Upper lobe of left lung (tissue), 6 donors: Measurements from ENCODE around the gene WDR11. TPM values are rescaled to one million over a fixed set of nuclear protein-coding genes. Genes with fewer than 3 reads are reported as not detected.

ENCODE experiments used
- ATAC-seq, 2 donors: fragments of 200-7000 bp; cut with Tn5 transposase; one replicate each; pipeline ENCODE4 v1.9.1; 2022; ENCODE audit warnings: mild to moderate bottlenecking in 2 of 2, moderate library complexity in 2 of 2; ENCODE audit not compliant: low FRiP score in 2 of 2
- DNase-seq, 2 donors: peaks; one replicate each; pipeline ENCODE4 v3.0.0-alpha.2; 2019 to 2020
- H3K27ac ChIP-seq, 4 donors: fragments of 200-600 bp; sonication (generic); one replicate each; pipeline ENCODE4 v1.5.1; 2016 to 2019
- H3K27me3 ChIP-seq, 4 donors: fragments of 200-600 bp; sonication (generic); one replicate each; pipeline ENCODE4 v1.5.1; 2017 to 2019
- H3K36me3 ChIP-seq, 4 donors: fragments of 200-600 bp; sonication (generic); one replicate each; pipeline ENCODE4 v1.5.1; 2016 to 2019
- H3K4me1 ChIP-seq, 4 donors: fragments of 200-600 bp; sonication (generic); one replicate each; pipeline ENCODE4 v1.5.1; 2018 to 2019
- H3K4me3 ChIP-seq, 4 donors: fragments of 200-600 bp; sonication (generic); one replicate each; pipeline ENCODE4 v1.5.1; 2017 to 2019; ENCODE audit warnings: mild to moderate bottlenecking in 2 of 4, moderate library complexity in 1 of 4
- H3K9me3 ChIP-seq, 4 donors: fragments of 200-600 bp; sonication (generic); one replicate each; pipeline ENCODE4 v1.5.1; 2018 to 2019
- CTCF ChIP-seq, 6 experiments: fragments of 450-650 bp in 4 of 6; fragments of 200-600 bp in 2 of 6; sonication (generic) in 2 of 6; IDR thresholded peaks; one replicate each; pipeline ENCODE4 v1.5.1; 2016 to 2019; ENCODE audit warnings: antibody characterized with exemption in 6 of 6
- EP300 ChIP-seq, 4 donors: sonication (generic); formaldehyde crosslinking; IDR thresholded peaks; one replicate each; pipeline ENCODE4 v1.5.1; 2017; ENCODE audit warnings: antibody characterized with exemption in 4 of 4, control low read depth in 2 of 4
- POLR2A ChIP-seq, 4 donors: fragments of 450-650 bp; IDR thresholded peaks; one replicate each; pipeline ENCODE4 v1.5.1; 2016 to 2017; ENCODE audit warnings: antibody characterized with exemption in 4 of 4, mild to moderate bottlenecking in 2 of 4
- POLR2AphosphoS5 ChIP-seq, 2 donors: sonication (generic); formaldehyde crosslinking; IDR thresholded peaks; one replicate each; pipeline ENCODE4 v1.5.1; 2017; ENCODE audit warnings: antibody characterized with exemption in 2 of 2
- WGBS, 2 donors: methylation state at CpG; one replicate each; pipeline ENCODE4 v1.1.5; 2017 to 2018; 5-methylcytosine and 5-hydroxymethylcytosine counted together
- total RNA-seq, 6 donors: library from RNA; depleted of rRNA in 4 of 6; stranded (reverse); fragments of >200 nt in 4 of 6; gene quantifications; one replicate each; pipeline versions ENCODE4 v1.1.0 to v1.2.1, GENCODE V29; 2016 to 2021
- donor health status: DM: no; HTN: no; CAD: no; lungs with moderate emphysema.
- donor health status: DM: no; HTN: yes; CAD: no; lungs with severe emphysema.

The WDR11 gene
- total RNA-seq, 6 donors from 2014 or later, result 35.6 to 69.1 (median 40.4) TPM

- no peaks in the 10 kb centered on the region for H3K4me1 ChIP-seq
- no peak overlapping the region for H3K27ac ChIP-seq
- H3K4me3 ChIP-seq, result no peak overlapping the region
- WGBS, 2 donors, result 53 to 54% methylated on average over 9 of the region's 9 CpGs
- TF ChIP-seq POLR2A (IDR thresholded peaks at IDR 0.05) (no peak), CTCF (IDR thresholded peaks at IDR 0.05) (peak in 4 of 6 experiments; percentile 21 to 49 (median 32))
- no peaks in the 10 kb centered on the region for H3K27me3 ChIP-seq
- DNase-seq (peak in 1 of 2 donors; percentile 25), ATAC-seq (no peak)
- H3K36me3 ChIP-seq, result no peaks in the 10 kb centered on the region
- no peaks in the 10 kb centered on the region for H3K9me3 ChIP-seq
Measured at GRCh38 chr10:120824881-120825309, 26.3 kb upstream of the WDR11 start.

- H3K4me1 ChIP-seq, result no peaks in the 10 kb centered on the region
- no peaks in the 10 kb centered on the region for H3K36me3 ChIP-seq
- no peak overlapping the region for H3K27ac ChIP-seq
- 43 to 44% methylated on average over 3 of the region's 3 CpGs for WGBS, 2 donors
- no peak for DNase-seq
- ATAC-seq, result peak in 1 of 2 donors; percentile 31
- H3K9me3 ChIP-seq, result no peaks in the 10 kb centered on the region
- TF ChIP-seq POLR2AphosphoS5 (IDR thresholded peaks at IDR 0.05) (no peak), EP300 (IDR thresholded peaks at IDR 0.05) (no peak), CTCF (IDR thresholded peaks at IDR 0.05) (no peak), POLR2A (IDR thresholded peaks at IDR 0.05) (no peak)
- no peaks in the 10 kb centered on the region for H3K27me3 ChIP-seq
- H3K4me3 ChIP-seq, result no peak overlapping the region
Measured at GRCh38 chr10:120825878-120826769, 25.0 kb upstream of the WDR11 start.

GRCh38 chr10:120827251-120827875, 23.8 kb upstream of the WDR11 start:
- no peaks in the 10 kb centered on the region for H3K36me3 ChIP-seq
- H3K27me3 ChIP-seq, result no peaks in the 10 kb centered on the region
- 68 to 79% methylated on average over 4 to 5 of the region's 5 CpGs for WGBS, 2 donors
- no peak overlapping the region for H3K27ac ChIP-seq
- H3K4me1 ChIP-seq, result no peaks in the 10 kb centered on the region
- DNase-seq (no peak), ATAC-seq (no peak)
- TF ChIP-seq POLR2AphosphoS5 (IDR thresholded peaks at IDR 0.05) (no peak), POLR2A (IDR thresholded peaks at IDR 0.05) (no peak), EP300 (IDR thresholded peaks at IDR 0.05) (no peak), CTCF (IDR thresholded peaks at IDR 0.05) (no peak)
- no peaks in the 10 kb centered on the region for H3K9me3 ChIP-seq
- no peak overlapping the region for H3K4me3 ChIP-seq

- Histone ChIP-seq H3K27me3 (no peaks in the 10 kb centered on the region), H3K36me3 (no peaks in the 10 kb centered on the region), H3K9me3 (no peaks in the 10 kb centered on the region), H3K4me3 (no peak overlapping the region), H3K4me1 (no peaks in the 10 kb centered on the region), H3K27ac (no peak overlapping the region)
- TF ChIP-seq POLR2AphosphoS5 (IDR thresholded peaks at IDR 0.05), result no peak
- TF ChIP-seq EP300 (IDR thresholded peaks at IDR 0.05), result no peak
- TF ChIP-seq POLR2A (IDR thresholded peaks at IDR 0.05), result no peak
- TF ChIP-seq CTCF (IDR thresholded peaks at IDR 0.05), result no peak
- 94 to 96% methylated on average over 3 of the region's 3 CpGs for WGBS, 2 donors
- DNase-seq (no peak), ATAC-seq (no peak)
Measured at GRCh38 chr10:120828763-120829319, 22.3 kb upstream of the WDR11 start.
